GM12878 (cell line): Measurements from ENCODE around the gene TMEM53. TPM values are rescaled to one million over a fixed set of nuclear protein-coding genes. Genes with fewer than 3 reads are reported as not detected.
A peak's percentile ranks its signal among the peaks of the same experiment; 100 is the strongest.

Experiments used
- CHD1 ChIP-seq: IDR thresholded peaks from 2 replicates; pipeline ENCODE4 v1.6.1; 2012; ENCODE audit warnings: low read depth, low read length, improper control_type of control experiment
- CREM ChIP-seq: IDR thresholded peaks from 2 replicates; pipeline ENCODE4 v1.6.1; 2014; ENCODE audit warnings: antibody characterized with exemption, low read depth
- DPF2 ChIP-seq: fragments of 450-650 bp; IDR thresholded peaks from 2 replicates; pipeline ENCODE4 v1.6.1; 2017; ENCODE audit warnings: mild to moderate bottlenecking
- EED ChIP-seq: sonication (generic); IDR thresholded peaks from 2 replicates; pipeline ENCODE4 v1.6.1; 2016; ENCODE audit warnings: antibody characterized with exemption, low read depth
- EP300 ChIP-seq, 2 experiments: fragments of 150-350 bp in 1 of 2; IDR thresholded peaks; 2 replicates each; pipeline ENCODE4 v1.6.1; 2011 to 2012; ENCODE audit warnings: low read depth in 2 of 2, low read length in 2 of 2, borderline replicate concordance in 1 of 2, improper control_type of control experiment in 1 of 2, inconsistent platforms in 1 of 2; ENCODE audit not compliant: control insufficient read depth in 1 of 2
- KDM1A ChIP-seq: fragments of 200-600 bp; sonication (generic); IDR thresholded peaks from 2 replicates; pipeline ENCODE4 v1.6.1; 2016; ENCODE audit warnings: borderline replicate concordance
- LARP7 ChIP-seq: fragments of 450-650 bp; IDR thresholded peaks from 2 replicates; pipeline ENCODE4 v1.6.1; 2017; ENCODE audit warnings: mild to moderate bottlenecking
- MTA2 ChIP-seq: fragments of 450-650 bp; IDR thresholded peaks from 2 replicates; pipeline ENCODE4 v1.6.1; 2016; ENCODE audit warnings: low read depth, mild to moderate bottlenecking, moderate library complexity
- MTA3 ChIP-seq: IDR thresholded peaks from 2 replicates; pipeline ENCODE4 v1.6.1; 2012; ENCODE audit warnings: low read length, inconsistent platforms, borderline replicate concordance
- NR2F1 ChIP-seq: fragments of 450-650 bp; conservative IDR thresholded peaks from 2 replicates; pipeline ENCODE4 v1.6.1; 2017; ENCODE audit warnings: mild to moderate bottlenecking
- POLR2AphosphoS2 ChIP-seq: IDR thresholded peaks from 2 replicates; pipeline ENCODE4 v1.6.1; 2011; ENCODE audit warnings: low read depth, mild to moderate bottlenecking, low read length, improper control_type of control experiment, moderate library complexity
- RBBP5 ChIP-seq: fragments of 200-600 bp; sonication (generic); conservative IDR thresholded peaks from 2 replicates; pipeline ENCODE4 v1.6.1; 2016
- RUNX3 ChIP-seq: IDR thresholded peaks from 2 replicates; pipeline ENCODE4 v1.6.1; 2012; ENCODE audit warnings: low read length, inconsistent platforms
- polyA plus RNA-seq, 11 experiments: library from polyadenylated mRNA; depleted of rRNA in 4 of 11; unstranded in 6 of 11; stranded (reverse) in 5 of 11; fragments of >200 nt; fragmentation: Nextera tagmentation in 4 of 11; fragmentation: Illumina TruSeq in 1 of 11; extraction: Ambion mirVana in 4 of 11; extraction: Trizol in 1 of 11; gene quantifications; 1 replicate in 1 of 11; 2 replicates in 10 of 11; pipeline versions ENCODE4 v1.2.1 to v1.2.3, GENCODE V29; 2011 to 2016; ENCODE audit warnings: inconsistent platforms in 2 of 11, missing spikeins in 2 of 11, low read depth in 1 of 11
- total RNA-seq, 4 experiments: library from RNA; depleted of rRNA in 3 of 4; stranded (reverse); fragments of >200 nt in 3 of 4; fragmentation: Illumina TruSeq in 1 of 4; extraction: Trizol in 1 of 4; gene quantifications; 2 replicates each; pipeline versions ENCODE4 v1.2.1 to v1.2.3, GENCODE V29; 2013 to 2021
- TF ChIP-seq, protein P1 (sequence below): IDR thresholded peaks from 2 replicates; pipeline ENCODE4 v1.6.1; 2012; ENCODE audit warnings: mild to moderate bottlenecking, low read depth, low read length
- TF ChIP-seq, protein P2 (sequence below): IDR thresholded peaks from 2 replicates; pipeline ENCODE4 v1.6.1; 2011; ENCODE audit warnings: borderline replicate concordance, low read depth, mild to moderate bottlenecking, moderate library complexity, mixed read lengths, low read length; ENCODE audit not compliant: insufficient read depth; ENCODE audit errors: extremely low read length
- TF ChIP-seq, protein P3 (sequence below): fragments of 450-650 bp; IDR thresholded peaks from 2 replicates; pipeline ENCODE4 v1.6.1; 2018; ENCODE audit warnings: mild to moderate bottlenecking, low read depth, moderate library complexity; ENCODE audit not compliant: partially characterized antibody
- TF ChIP-seq, protein P4 (sequence below): fragments of 450-650 bp; IDR thresholded peaks from 2 replicates; pipeline ENCODE4 v1.6.1; 2016; ENCODE audit warnings: mild to moderate bottlenecking
- TF ChIP-seq, protein P5 (sequence below): fragments of 450-650 bp; formaldehyde crosslinking; IDR thresholded peaks from 2 replicates; pipeline ENCODE4 v1.4.0; 2022; ENCODE audit warnings: mild to moderate bottlenecking, moderate library complexity

Gene TMEM53
- total and polyA plus RNA-seq, 10 of the 15 experiments (the other 5 are each of a cell fraction or from before 2014, with no cell fraction given): 3.1 to 23.9 (median 11.1) TPM

DNA sequence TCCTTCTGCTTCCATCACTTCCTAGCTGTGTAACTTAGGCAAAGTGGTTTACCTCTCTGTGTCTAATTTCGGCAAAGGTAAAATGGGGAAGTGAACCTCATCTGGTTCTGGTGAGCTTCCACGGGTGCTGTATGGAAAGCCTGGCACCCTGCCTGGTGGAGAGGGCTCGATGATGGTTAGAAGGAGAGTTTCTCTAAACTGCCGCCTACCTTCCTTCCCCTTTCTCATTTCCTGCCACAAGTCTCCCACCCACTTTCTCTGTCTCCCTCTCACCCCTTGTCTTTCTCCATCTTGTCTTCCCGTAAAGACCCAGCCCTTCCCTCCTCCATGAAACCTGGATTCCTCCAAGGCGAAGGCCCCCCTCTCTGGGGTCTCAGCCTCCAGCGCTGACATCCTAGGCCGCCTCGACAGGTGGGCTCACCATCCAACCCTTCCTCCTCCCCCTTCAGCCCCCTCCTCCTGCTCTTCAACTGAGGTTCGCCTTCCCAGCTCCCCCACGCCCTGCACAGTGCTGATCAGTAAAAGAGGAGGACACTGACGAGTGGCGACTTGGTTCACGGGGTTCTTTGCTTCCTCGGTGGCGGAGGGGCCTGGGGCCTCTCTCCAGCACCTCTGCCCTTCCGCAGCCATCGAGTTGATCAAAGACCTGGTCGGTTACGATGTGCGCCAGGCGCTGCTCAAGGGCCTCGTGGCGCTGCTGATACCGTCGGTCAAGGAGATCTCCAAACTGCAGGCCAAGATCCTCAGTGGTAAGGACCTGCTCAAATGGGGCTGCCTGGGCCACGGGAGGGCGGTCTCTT is 49.4 kb upstream of the TMEM53 start (continued):
- TF ChIP-seq, protein P1, sequence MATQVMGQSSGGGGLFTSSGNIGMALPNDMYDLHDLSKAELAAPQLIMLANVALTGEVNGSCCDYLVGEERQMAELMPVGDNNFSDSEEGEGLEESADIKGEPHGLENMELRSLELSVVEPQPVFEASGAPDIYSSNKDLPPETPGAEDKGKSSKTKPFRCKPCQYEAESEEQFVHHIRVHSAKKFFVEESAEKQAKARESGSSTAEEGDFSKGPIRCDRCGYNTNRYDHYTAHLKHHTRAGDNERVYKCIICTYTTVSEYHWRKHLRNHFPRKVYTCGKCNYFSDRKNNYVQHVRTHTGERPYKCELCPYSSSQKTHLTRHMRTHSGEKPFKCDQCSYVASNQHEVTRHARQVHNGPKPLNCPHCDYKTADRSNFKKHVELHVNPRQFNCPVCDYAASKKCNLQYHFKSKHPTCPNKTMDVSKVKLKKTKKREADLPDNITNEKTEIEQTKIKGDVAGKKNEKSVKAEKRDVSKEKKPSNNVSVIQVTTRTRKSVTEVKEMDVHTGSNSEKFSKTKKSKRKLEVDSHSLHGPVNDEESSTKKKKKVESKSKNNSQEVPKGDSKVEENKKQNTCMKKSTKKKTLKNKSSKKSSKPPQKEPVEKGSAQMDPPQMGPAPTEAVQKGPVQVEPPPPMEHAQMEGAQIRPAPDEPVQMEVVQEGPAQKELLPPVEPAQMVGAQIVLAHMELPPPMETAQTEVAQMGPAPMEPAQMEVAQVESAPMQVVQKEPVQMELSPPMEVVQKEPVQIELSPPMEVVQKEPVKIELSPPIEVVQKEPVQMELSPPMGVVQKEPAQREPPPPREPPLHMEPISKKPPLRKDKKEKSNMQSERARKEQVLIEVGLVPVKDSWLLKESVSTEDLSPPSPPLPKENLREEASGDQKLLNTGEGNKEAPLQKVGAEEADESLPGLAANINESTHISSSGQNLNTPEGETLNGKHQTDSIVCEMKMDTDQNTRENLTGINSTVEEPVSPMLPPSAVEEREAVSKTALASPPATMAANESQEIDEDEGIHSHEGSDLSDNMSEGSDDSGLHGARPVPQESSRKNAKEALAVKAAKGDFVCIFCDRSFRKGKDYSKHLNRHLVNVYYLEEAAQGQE: no peak
- peak; percentile 76; the same call in 1 of the 2 replicates for TF ChIP-seq MTA3
- TF ChIP-seq, protein P2, sequence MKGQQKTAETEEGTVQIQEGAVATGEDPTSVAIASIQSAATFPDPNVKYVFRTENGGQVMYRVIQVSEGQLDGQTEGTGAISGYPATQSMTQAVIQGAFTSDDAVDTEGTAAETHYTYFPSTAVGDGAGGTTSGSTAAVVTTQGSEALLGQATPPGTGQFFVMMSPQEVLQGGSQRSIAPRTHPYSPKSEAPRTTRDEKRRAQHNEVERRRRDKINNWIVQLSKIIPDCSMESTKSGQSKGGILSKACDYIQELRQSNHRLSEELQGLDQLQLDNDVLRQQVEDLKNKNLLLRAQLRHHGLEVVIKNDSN: no peak
- 0 out of 2 replicates have a peak, but pooled peaks have one; percentile 23 for TF ChIP-seq CREM
- TF ChIP-seq, protein P3, sequence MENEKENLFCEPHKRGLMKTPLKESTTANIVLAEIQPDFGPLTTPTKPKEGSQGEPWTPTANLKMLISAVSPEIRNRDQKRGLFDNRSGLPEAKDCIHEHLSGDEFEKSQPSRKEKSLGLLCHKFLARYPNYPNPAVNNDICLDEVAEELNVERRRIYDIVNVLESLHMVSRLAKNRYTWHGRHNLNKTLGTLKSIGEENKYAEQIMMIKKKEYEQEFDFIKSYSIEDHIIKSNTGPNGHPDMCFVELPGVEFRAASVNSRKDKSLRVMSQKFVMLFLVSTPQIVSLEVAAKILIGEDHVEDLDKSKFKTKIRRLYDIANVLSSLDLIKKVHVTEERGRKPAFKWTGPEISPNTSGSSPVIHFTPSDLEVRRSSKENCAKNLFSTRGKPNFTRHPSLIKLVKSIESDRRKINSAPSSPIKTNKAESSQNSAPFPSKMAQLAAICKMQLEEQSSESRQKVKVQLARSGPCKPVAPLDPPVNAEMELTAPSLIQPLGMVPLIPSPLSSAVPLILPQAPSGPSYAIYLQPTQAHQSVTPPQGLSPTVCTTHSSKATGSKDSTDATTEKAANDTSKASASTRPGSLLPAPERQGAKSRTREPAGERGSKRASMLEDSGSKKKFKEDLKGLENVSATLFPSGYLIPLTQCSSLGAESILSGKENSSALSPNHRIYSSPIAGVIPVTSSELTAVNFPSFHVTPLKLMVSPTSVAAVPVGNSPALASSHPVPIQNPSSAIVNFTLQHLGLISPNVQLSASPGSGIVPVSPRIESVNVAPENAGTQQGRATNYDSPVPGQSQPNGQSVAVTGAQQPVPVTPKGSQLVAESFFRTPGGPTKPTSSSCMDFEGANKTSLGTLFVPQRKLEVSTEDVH: no peak
- peak; percentile 76 for TF ChIP-seq RUNX3
- TF ChIP-seq, protein P4, sequence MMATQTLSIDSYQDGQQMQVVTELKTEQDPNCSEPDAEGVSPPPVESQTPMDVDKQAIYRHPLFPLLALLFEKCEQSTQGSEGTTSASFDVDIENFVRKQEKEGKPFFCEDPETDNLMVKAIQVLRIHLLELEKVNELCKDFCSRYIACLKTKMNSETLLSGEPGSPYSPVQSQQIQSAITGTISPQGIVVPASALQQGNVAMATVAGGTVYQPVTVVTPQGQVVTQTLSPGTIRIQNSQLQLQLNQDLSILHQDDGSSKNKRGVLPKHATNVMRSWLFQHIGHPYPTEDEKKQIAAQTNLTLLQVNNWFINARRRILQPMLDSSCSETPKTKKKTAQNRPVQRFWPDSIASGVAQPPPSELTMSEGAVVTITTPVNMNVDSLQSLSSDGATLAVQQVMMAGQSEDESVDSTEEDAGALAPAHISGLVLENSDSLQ: no peak
- TF ChIP-seq RBBP5: no peak
- peak; percentile 86 for TF ChIP-seq EED
- peak; percentile 48 for TF ChIP-seq MTA2
- 0 out of 4 replicates have a peak, but pooled peaks of 1 of the 2 experiments have one; percentile 17 for TF ChIP-seq EP300 (IDR thresholded peaks at IDR 0.05; ENCODE audit: borderline replicate concordance in 1 of 2, control insufficient read depth in 1 of 2, low read depth in 2 of 2, low read length in 2 of 2)
- no peak for TF ChIP-seq CHD1
- TF ChIP-seq, protein P5, sequence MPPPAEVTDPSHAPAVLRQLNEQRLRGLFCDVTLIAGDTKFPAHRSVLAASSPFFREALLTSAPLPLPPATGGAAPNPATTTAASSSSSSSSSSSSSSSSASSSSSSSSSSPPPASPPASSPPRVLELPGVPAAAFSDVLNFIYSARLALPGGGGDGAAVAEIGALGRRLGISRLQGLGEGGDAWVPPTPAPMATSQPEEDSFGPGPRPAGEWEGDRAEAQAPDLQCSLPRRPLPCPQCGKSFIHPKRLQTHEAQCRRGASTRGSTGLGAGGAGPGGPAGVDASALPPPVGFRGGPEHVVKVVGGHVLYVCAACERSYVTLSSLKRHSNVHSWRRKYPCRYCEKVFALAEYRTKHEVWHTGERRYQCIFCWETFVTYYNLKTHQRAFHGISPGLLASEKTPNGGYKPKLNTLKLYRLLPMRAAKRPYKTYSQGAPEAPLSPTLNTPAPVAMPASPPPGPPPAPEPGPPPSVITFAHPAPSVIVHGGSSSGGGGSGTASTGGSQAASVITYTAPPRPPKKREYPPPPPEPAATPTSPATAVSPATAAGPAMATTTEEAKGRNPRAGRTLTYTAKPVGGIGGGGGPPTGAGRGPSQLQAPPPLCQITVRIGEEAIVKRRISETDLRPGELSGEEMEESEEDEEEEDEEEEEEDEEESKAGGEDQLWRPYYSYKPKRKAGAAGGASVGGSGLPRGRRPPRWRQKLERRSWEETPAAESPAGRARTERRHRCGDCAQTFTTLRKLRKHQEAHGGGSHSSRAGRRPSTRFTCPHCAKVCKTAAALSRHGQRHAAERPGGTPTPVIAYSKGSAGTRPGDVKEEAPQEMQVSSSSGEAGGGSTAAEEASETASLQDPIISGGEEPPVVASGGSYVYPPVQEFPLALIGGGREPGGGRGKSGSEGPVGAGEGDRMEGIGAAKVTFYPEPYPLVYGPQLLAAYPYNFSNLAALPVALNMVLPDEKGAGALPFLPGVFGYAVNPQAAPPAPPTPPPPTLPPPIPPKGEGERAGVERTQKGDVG (CRISPR knock-in tag): no peak
- TF ChIP-seq NR2F1: no peak
- no peak for TF ChIP-seq POLR2AphosphoS2
- no peak for TF ChIP-seq KDM1A
- peak; percentile 72 for TF ChIP-seq DPF2
- TF ChIP-seq LARP7: no peak
